GM12801 (cell line): ENCODE measurements around the gene ANKH.

ENCODE experiments used
- CTCF ChIP-seq: IDR thresholded peaks from one replicate; pipeline ENCODE4 v1.5.1; 2011; ENCODE audit warnings: control low read depth; ENCODE audit not compliant: insufficient read length; ENCODE audit errors: extremely low read depth

ANKH gene

GRCh38 chr5:14656898-14657297 is 214.7 kb downstream of the ANKH start:
- no peak for TF ChIP-seq CTCF

GRCh38 chr5:14655146-14655741 is 216.3 kb downstream of the ANKH start:
- no peak for TF ChIP-seq CTCF
